ENCODE measurements around the gene IFT122.
"Not testable (repeated sequence)": the region's sequence is repeated elsewhere in the genome, so short reads cannot be mapped to it uniquely, and the experiment has no call there.

IFT122 gene

GRCh38 chr3:129481225-129481765 lies 41.3 kb downstream of the IFT122 start:
- not testable (repeated sequence) for DNase-seq

GRCh38 chr3:129481766-129482332 lies 41.8 kb downstream of the IFT122 start:
- no peak for DNase-seq

- DNase-seq: no peak
Measured at GRCh38 chr3:129482721-129483120, 42.7 kb downstream of the IFT122 start.

- no peak for DNase-seq
Measured at GRCh38 chr3:129483870-129484269, 43.8 kb downstream of the IFT122 start.

DNA sequence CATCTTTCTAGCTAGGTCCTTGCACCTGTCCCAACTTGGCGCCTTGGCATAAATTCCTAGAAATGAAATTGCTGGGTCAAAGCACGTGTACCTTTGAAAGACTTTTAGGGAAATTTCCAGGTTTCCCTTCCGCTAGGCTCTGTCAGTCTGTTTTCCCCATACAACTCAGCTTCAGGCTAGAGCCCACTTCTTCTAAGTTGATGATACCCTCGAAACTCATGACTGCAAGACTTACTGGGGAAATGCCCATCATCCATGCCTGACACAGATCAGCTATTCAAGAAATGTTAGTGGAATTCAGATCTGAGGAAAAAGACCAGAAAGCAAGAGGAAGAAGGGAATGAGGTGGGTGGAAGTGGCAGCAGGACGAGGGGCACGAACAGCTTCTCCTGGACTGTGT lies 45.1 kb downstream of the IFT122 start:
- DNase-seq: not testable (repeated sequence)

GRCh38 chr3:129485721-129486663 lies 46.0 kb downstream of the IFT122 start:
- DNase-seq: peak; percentile 84

- DNase-seq: no peak
Measured at GRCh38 chr3:129486664-129487035, 46.6 kb downstream of the IFT122 start.

DNA sequence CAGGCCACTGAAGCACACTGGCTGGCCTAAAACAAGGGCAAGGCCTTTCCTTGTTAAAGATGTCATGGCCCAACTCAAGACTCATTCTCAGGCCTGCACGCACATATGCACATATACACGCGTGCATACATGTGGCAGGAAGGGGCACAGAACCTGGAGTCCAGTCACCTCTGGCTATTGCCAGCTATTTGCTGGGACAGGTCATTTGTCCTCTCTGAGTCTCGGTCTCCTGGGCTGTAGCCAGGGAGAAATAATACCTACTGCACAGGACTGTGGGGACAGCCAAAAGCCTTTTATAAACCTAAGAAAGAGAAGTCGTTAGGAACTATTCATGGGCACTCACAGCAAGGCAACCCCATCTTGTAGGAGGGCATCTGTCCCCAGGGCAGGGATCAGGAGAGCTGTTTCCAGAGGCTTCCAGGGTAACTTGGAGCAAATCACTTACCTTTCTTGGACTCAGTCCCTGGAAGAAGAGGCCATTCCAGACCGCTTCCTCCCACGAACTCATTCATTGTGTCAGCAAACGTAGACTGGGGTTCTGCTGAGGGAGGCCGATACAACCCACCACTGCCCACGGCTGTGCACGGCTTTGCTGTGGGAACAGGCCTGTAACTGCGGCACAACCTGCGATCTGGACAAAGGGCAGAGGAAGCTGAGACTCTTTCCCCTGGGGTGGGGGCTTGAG lies 47.3 kb downstream of the IFT122 start:
- no peak for DNase-seq

GRCh38 chr3:129487868-129488335 lies 47.9 kb downstream of the IFT122 start:
- not testable (repeated sequence) for DNase-seq

DNA sequence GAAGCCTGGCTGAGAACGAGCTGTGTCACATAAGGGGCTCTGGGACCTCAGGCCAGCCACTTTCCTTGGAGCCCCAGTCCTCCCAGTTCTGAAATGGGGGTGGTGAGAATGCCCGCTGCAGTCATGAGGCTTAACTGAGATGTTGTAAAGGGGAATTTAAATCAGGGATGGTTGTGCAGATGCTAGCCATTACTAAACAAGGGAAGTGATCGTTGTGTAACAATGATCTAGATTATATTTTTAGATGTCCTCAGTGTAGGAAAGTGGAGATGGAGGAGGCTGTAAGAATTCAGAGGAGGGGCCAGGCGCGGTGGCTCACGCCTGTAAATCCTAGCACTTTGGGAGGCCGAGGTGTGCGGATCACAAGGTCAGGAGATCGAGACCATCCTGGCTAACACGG lies 49.2 kb downstream of the IFT122 start:
- not testable (repeated sequence) for DNase-seq

DNA sequence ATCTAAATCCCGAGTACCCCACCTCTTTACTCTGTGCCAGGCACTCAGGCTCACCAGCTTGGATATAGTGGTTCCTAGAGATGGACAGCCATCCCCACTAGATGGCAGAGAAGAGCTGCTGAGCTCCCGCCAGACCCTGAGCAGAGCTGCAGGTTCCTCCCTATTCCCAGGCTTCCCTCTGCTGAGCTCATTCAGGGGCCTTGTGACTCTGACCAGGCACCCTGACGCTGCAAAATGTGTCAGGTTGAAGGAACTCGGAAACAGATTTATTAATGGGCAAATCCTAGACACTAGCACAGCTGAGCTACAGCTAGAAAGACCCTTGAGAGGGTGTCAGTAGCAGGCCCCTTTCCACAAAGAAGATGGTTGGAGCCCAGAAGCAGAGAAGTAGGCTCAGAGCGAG lies 50.2 kb downstream of the IFT122 start:
- peak; percentile 82 for DNase-seq

DNA sequence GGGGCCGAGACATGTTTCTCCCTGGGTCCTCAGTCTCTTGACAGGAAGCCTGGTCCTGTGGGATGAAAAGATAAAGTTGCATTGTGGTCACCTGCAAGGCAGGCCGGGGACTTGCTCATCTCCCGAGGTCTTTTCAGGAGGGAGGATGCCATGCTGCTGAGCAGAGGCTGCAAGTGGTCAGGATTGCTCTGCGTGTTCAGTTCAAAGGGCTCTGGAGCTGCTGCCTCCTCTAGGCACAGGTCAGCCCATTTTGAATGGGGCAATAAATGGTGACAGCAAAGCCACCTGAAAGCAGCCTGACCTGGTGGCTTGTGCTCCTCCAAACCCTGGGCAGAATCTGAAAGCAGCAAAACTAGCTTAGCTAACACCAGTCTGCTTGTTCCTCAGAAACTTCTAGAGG lies 51.1 kb downstream of the IFT122 start:
- not testable (repeated sequence) for DNase-seq

- peak; percentile 70 for DNase-seq
Measured at GRCh38 chr3:129491794-129492193, 51.8 kb downstream of the IFT122 start.

GRCh38 chr3:129492691-129493090 lies 52.7 kb downstream of the IFT122 start:
- DNase-seq: no peak

DNA sequence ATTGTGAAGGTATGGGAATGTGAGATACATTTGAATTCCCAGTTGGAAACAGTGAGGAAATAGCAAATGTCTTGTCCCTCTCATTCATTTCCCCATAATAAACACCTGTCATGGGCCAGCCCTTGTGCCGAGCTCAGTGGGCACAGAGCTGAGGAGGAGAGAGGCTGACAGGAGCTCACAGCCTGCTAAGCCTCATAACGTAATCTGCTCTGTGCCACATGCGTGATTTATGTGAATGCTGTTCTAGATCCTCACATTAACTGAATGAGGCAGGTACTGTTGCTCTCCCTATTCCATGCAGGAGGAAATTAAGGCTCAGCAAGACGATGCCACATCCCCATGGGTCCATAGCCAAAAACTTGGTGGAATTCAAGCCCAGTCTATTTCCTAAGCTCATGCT lies 53.2 kb downstream of the IFT122 start:
- no peak for DNase-seq

GRCh38 chr3:129494499-129494898 lies 54.5 kb downstream of the IFT122 start:
- DNase-seq: not testable (repeated sequence)

DNA sequence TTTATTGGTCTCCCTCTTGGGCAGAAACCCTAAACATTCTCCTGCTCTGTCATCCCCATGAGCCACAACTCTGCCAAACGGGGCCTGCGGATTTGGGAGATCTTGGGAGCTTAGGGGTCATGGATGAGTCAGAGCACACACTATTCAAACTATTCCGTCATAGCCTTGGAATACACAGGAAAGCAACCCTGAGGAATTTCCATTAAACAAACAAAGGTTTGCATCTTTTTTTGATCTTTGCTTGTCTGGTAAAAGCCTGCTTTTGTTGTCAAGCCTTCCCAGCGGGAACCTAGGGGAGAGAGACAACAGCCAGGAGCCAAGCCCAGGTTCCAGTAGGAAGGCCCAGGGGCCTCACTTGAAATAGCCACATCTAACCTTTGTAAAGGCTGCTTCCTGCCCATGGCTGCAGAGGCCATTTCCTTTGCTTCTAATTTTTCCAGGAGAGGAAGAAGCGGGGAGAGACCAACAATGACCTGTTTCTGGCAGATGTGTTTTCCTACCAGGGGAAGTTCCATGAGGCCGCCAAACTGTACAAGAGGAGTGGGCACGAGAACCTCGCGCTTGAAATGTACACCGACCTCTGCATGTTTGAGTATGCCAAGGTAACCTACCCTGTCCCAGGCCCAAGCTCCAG lies 55.1 kb downstream of the IFT122 start:
- peak; percentile 62 for DNase-seq

DNA sequence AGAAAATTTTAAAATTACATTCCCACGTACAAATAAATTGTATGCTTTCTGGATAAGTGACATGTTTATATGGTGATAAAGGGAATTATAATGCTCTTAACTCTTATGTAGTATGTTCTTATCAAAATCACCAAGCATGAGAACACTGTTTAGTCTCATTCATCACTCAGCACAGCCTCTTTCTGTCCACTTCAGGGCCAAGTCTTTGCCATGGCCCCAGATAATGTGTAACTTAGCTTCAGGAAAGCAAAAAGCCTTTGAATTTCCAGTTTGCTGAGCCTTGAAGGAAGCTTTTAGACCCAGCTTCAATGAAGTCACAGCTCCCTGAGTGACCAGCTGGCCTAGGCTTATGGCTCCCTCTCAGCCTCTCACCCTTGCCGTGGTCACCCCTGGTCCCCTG lies 57.9 kb downstream of the IFT122 start:
- not testable (repeated sequence) for DNase-seq

DNA sequence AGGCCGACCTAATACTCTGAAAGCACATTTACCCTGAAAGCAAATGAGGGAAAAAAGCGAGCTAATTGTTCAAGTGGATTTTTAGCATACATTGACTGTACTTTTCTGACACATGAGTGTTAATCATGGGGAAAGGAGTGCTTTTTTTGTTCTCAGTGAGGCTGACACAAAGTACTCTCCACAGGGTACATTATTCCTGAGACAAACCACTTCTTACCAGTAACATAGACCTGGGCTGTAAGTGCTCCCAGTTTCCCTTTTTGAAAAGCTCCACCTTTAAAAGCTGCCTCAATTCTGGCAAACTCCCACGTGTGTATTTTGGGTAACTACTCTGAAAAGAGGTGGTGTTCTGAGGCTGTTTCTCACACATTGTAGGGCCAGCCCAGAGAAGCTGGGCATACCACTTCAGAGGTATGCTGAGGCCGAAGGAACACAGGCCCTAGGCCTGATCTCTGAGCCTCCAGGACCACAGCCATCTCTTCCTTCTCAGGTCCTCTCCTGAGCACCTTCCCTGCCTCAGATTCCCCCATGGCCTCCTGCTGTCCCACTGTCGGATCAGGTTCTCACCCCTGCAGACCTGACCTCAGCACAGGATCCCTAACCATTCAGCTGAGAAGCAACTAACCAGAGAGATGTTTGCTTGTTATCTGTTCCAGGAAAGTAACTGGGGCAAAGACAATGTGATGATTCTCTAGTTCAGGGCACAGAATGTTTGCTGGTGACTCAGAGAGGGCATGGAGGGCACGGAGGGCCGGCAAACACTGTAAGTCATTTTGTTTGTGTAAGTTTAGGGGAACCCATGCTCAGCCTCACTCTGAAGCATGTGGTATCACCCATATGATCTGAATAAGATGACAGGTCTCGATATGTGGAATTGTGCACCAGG lies 58.8 kb downstream of the IFT122 start:
- not testable (repeated sequence) for DNase-seq

GRCh38 chr3:129499604-129500333 lies 59.7 kb downstream of the IFT122 start:
- DNase-seq: not testable (repeated sequence)

GRCh38 chr3:129500334-129500658 lies 60.3 kb downstream of the IFT122 start:
- DNase-seq: no peak

Measured in NCI-H226 (cell line).